Middle frontal gyrus (tissue), 1 donor: Measurements from ENCODE around the gene ATP1B1.

Source experiments
- DNase-seq: peaks from one replicate; pipeline ENCODE4 v3.0.0-alpha.2; 2015; ENCODE audit warnings: low spot score; ENCODE audit errors: extremely low spot score

ATP1B1 gene

GRCh38 chr1:169106095-169106920, at the start of gene ATP1B1:
Gene ATP1B1 (plus strand): TSS chr1:169106690. CDS start chr1:169106830, 140 bp downstream.
- peak; percentile 88 for DNase-seq

GRCh38 chr1:169059421-169059820, 47.1 kb upstream of the ATP1B1 start:
- DNase-seq, result no peak

GRCh38 chr1:169060043-169060722, 46.3 kb upstream of the ATP1B1 start:
- DNase-seq, result no peak

GRCh38 chr1:169060919-169061639, 45.4 kb upstream of the ATP1B1 start:
- no peak for DNase-seq

GRCh38 chr1:169062152-169062551, 44.3 kb upstream of the ATP1B1 start:
- no peak for DNase-seq

GRCh38 chr1:169064103-169064502, 42.4 kb upstream of the ATP1B1 start:
- DNase-seq, result no peak

DNA sequence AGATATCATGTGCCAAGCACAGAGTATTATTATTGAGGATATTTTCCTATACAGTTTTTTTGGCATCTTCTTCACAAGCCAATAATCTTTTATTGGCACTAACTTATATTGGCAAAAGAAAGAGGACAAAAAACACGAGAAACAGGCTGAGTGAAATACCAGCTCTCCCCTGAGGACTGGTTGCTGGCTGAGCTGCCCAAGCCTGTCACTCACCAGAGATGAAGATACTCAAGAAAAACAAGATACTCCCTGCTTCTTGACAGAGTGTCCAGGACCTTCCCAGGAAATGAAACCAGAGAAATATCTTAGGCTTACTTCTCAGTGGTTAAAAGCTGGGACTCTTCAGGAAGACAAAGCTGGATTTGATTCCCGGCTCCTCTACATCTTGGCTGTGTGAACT, 35.9 kb upstream of the ATP1B1 start:
- DNase-seq, result no peak

DNA sequence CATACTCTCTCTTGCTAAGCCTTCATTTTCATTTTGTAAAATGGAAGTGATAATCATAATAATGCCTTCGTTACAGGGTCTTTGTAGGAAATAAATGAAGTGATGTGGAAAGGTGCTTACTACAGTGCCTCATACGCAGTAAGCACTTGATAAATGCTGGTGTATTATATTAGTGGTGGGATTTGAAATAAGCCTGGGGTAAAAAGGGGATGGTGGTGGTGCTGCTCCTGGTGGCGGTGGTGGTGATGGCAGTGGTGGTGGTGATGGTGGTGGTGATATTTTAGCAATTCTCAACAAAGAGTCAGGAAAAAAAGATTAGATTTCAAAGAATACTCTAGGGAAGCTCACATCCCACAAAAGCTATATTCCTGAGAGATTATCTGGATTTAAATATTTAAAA, 35.5 kb upstream of the ATP1B1 start:
- no peak for DNase-seq

- DNase-seq, result no peak
These were observed 33.4 kb upstream of the ATP1B1 start for GRCh38 chr1:169072945-169073725.

DNA sequence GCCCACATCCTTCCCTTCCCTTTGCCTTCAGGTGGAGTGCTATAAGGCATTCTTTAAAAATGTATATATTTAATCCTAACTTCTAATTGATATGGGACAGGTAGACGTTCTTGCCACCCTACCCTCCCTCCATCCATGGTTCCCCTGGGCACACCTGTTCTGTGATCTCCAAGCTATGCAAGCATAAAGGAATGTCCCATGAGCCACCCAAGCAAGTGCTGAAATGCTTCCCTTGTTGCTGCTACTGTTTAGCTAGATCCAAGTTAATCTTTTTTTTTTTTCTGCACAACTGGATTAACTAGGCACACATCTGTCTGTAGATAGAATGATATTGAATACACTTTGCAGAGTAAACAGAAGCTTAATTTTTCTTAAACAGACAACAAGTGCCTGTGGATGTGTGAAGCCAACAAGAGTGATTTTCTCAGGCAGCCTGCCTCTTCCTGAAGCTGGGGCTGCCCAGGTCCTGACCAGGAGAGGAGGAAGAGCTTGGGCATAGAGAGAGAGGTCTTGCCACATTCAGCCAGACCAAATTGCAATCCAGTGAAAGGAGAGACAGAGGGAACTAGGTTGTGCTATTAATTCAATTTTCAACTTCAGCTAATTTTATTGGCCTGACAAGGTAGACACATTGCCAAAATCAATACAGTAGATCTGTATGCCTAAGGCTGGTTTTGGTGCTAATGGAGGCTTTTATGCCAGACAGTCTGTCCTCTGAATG, 28.2 kb upstream of the ATP1B1 start:
- no peak for DNase-seq

DNA sequence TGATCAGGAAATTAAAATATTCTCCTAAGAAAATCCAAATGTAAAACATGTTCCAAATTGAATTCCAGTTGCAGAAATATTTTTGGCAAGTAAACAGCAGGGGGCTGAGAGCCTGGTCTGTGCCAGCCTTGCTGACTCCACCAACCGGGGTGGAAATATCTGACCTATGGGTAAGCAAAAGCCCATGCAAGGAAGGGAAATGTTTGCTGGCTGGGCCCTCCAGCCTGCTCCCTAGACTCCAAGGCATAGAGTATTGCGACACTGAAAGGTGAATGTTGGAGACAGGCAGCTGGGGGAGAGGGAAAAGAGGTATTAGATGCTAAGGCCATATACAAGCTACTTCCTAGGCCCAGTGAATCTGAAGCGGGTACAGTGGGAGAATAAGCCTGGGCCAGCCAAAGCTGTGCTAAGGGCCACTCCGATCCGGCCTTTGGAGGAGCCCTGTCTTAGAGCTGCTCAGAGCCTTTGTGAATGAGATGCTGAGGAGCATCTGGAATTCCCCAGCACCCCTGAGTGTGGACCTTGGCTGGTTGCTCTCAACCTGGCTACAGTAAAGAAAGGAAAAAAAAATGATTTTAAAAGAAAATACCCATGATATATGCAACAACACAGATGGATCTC, 24.9 kb upstream of the ATP1B1 start:
- DNase-seq, result no peak

DNA sequence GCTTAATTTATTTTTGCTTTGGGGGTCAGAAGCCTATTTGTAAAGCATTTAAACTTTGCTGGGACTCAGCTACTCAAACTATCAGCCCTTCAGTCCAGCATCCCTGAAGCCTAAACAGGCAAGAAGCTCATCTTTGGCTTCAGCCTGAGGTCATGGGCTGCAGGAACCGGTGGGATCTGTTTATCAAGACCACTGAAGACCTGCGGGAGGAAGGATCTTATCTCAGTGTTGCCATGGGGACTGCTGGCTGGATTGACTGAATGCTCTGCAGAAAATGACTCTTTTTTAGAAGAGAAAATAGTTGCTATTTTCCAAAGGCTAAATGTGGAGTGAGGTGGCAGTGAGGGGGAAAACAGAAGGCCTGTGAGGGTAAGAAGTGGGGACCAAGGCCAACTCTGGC, 20.6 kb upstream of the ATP1B1 start:
- no peak for DNase-seq

- peak; percentile 20 for DNase-seq
These were observed 19.7 kb upstream of the ATP1B1 start for GRCh38 chr1:169086603-169087455.

DNA sequence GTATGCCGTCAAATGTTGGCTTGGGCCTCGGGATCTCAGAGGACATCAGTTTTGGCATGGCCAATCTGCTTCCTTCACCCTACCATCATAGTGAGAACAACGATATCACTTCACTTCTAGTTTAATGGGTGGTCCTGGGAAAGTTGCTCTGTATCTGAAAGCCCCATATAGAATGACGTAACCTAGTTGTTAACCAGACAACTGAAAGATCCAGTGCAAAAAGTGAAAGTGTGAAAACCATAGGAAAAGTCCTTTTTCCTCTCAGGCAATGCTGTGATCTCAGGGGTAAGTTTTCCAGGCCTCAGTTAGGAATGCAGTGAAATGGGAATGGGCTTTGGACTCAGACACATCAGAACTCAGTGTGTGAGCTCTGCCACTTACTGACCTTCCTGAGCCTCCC, 18.6 kb upstream of the ATP1B1 start:
- DNase-seq, result no peak

DNA sequence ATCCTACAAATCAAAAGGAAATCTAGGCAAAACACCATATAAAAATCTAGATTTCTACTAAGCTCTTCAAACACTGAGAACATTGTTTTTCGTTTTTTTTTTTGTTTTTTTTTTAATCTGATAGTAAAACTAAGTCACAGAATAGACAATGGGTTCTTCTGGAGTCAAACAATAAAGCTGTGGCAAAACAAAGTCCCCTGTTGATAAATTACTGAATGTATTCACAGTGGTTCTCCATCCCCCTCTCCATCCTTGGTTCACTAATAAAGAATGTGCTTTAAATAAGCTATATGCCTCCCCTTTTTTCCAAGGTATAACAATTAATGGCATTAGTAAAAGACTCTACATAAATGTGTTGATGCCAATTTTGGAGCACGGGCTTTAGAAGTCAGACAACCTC, 16.7 kb upstream of the ATP1B1 start:
- no peak for DNase-seq

GRCh38 chr1:169090308-169090899, 16.1 kb upstream of the ATP1B1 start:
- DNase-seq, result no peak

- DNase-seq, result no peak
These were observed 15.6 kb upstream of the ATP1B1 start for GRCh38 chr1:169090900-169091311.

GRCh38 chr1:169091480-169091941, 15.0 kb upstream of the ATP1B1 start:
- no peak for DNase-seq

GRCh38 chr1:169092399-169092798, 14.1 kb upstream of the ATP1B1 start:
- DNase-seq, result no peak
